SU-DHL-6 (cell line): ENCODE data around the gene ANK3.

Experiments used
- EZH2phosphoT487 ChIP-seq: fragments of 200-600 bp; sonication (generic), shearing (Covaris generic); conservative IDR thresholded peaks from 2 replicates; pipeline ENCODE4 v1.6.1; 2018; ENCODE audit warnings: mild to moderate bottlenecking, antibody characterized with exemption, low read length, moderate library complexity, mixed read lengths
- TF ChIP-seq, protein P1 (sequence below): fragments of 200-600 bp; sonication (generic); IDR thresholded peaks from one replicate; pipeline ENCODE4 v1.5.1; 2017; ENCODE audit warnings: antibody characterized with exemption, mild to moderate bottlenecking, low read length, moderate library complexity; ENCODE audit not compliant: insufficient read depth, poor library complexity, severe bottlenecking

DNA sequence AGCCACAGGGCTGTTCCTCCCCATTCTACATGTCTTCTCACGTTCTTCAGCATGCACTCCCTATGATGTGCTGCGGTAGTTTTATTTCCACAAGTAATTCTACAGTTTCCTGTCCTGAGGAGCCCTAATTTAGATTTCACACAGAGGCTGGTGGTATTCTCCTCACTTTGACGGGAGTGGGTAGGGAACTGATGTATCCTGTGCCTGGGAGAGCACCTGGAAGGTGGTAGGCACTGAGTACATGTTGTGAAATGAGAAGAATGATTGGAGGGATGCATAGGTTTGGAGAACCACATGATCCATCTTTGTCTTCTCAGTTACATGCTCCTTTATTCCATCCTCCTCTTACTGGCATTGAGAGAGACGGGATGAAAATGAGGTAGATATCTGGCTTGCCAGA lies 365.2 kb downstream of the ANK3 start:
- TF ChIP-seq, protein P1, sequence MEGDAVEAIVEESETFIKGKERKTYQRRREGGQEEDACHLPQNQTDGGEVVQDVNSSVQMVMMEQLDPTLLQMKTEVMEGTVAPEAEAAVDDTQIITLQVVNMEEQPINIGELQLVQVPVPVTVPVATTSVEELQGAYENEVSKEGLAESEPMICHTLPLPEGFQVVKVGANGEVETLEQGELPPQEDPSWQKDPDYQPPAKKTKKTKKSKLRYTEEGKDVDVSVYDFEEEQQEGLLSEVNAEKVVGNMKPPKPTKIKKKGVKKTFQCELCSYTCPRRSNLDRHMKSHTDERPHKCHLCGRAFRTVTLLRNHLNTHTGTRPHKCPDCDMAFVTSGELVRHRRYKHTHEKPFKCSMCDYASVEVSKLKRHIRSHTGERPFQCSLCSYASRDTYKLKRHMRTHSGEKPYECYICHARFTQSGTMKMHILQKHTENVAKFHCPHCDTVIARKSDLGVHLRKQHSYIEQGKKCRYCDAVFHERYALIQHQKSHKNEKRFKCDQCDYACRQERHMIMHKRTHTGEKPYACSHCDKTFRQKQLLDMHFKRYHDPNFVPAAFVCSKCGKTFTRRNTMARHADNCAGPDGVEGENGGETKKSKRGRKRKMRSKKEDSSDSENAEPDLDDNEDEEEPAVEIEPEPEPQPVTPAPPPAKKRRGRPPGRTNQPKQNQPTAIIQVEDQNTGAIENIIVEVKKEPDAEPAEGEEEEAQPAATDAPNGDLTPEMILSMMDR = no peak
- TF ChIP-seq EZH2phosphoT487 = no peak
